Astrocyte of the spinal cord (primary cell): ENCODE measurements around the gene BMP4.
A peak's percentile ranks its signal among the peaks of the same experiment; 100 is the strongest.

Source experiments
- DNase-seq: peaks from one replicate; pipeline ENCODE4 v3.0.0; 2011; ENCODE audit warnings: low read depth, low spot score
- H3K4me3 ChIP-seq: 2 replicates; pipeline ENCODE4 v1.5.1; 2011; ENCODE audit warnings: low read depth, mild to moderate bottlenecking, low read length, moderate library complexity
- CTCF ChIP-seq: IDR thresholded peaks from 2 replicates; pipeline ENCODE4 v1.5.1; 2012; ENCODE audit warnings: low read depth, mild to moderate bottlenecking, low read length, inconsistent platforms
- in situ Hi-C: cut with HindIII; loops from 2 replicates; pipeline ENCODE4 v1.10.0; 2017; ENCODE audit warnings: low sequenced_read_pairs

Gene BMP4

GRCh38 chr14:53957739-53958138, 1.1 kb upstream of the BMP4 start:
- no peak overlapping the region for H3K4me3 ChIP-seq
- in situ Hi-C loops: no loop called here
- no peak for DNase-seq
- no peak for TF ChIP-seq CTCF

GRCh38 chr14:53955671-53956426, 776 bp downstream of the BMP4 start:
- in situ Hi-C loops: no loop called here
- no peak for TF ChIP-seq CTCF
- peak overlapping the region; percentile 65 for H3K4me3 ChIP-seq

GRCh38 chr14:53955229-53955556, 1.4 kb downstream of the BMP4 start:
- H3K4me3 ChIP-seq: peak overlapping the region; percentile 65
- DNase-seq: peak; percentile 7
- no peak for TF ChIP-seq CTCF
- in situ Hi-C loops: no loop called here

More at GRCh38 chr14:53955671-53956426, 776 bp downstream of the BMP4 start:
- DNase-seq: peak; percentile 53

GRCh38 chr14:53954551-53955228, 1.9 kb downstream of the BMP4 start:
- TF ChIP-seq CTCF: peak; percentile 17
- peak overlapping the region; percentile 65 for H3K4me3 ChIP-seq
- in situ Hi-C loops: no loop called here
- DNase-seq: peak; percentile 11

- in situ Hi-C loops: no loop called here
- no peak for TF ChIP-seq CTCF
- DNase-seq: peak; percentile 57
- peak overlapping the region; percentile 65 for H3K4me3 ChIP-seq
Observed at GRCh38 chr14:53953828-53954550, 2.6 kb downstream of the BMP4 start.

GRCh38 chr14:53953002-53953827, 3.4 kb downstream of the BMP4 start:
- DNase-seq: peak; percentile 91
- peak overlapping the region; percentile 67 for H3K4me3 ChIP-seq
- in situ Hi-C loops: no loop called here
- no peak for TF ChIP-seq CTCF
